Melanocyte of skin (primary cell): ENCODE measurements around the gene PSG6. TPM values are rescaled to one million over a fixed set of nuclear protein-coding genes. Genes with fewer than 3 reads are reported as not detected.

Source experiments
- total RNA-seq, 2 donors: library from RNA; depleted of rRNA; stranded (reverse); fragments of >200 nt; gene quantifications; 2 replicates each; pipeline ENCODE4 v1.2.3, GENCODE V29; 2012

The PSG6 gene
- not detected for total RNA-seq

GRCh38 chr19:42917634-42918033, at the start of gene PSG6:
Gene PSG6, minus strand, starts transcription at chr19:42917894. Its CDS starts 102 bp downstream, at chr19:42917792.

GRCh38 chr19:42937107-42937506, 19.4 kb upstream of the PSG6 start, which contains the start of gene PSG7:
Gene PSG7, minus strand, starts transcription at chr19:42937207. Its CDS starts 131 bp downstream, at chr19:42937076.

GRCh38 chr19:42879613-42880012, 38.1 kb downstream of the PSG6 start, which contains the start of gene PSG1:
Gene PSG1, minus strand, starts transcription at chr19:42879713. Its CDS starts 132 bp downstream, at chr19:42879581.

Other genes with a start within 250 kb of the PSG6 start
- gene PSG3, start 177.4 kb downstream of the PSG6 start, total RNA-seq: not detected
- gene PSG8, start 152.2 kb downstream of the PSG6 start, total RNA-seq: not detected
- not detected for gene PSG1, start 38.2 kb downstream of the PSG6 start, total RNA-seq
- gene PSG7, start 19.3 kb upstream of the PSG6 start, total RNA-seq: not detected
- not detected for gene PSG11, start 108.6 kb upstream of the PSG6 start, total RNA-seq
- not detected for gene PSG2, start 164.8 kb upstream of the PSG6 start, total RNA-seq